Measurements from ENCODE around the gene RFX6. TPM values are rescaled to one million over a fixed set of nuclear protein-coding genes. Genes with fewer than 3 reads are reported as not detected.

The RFX6 gene
- total RNA-seq, 1 experiment from 2014 or later, result not detected

- DNase-seq (ENCODE audit: low read depth, low spot score), result no peak
- ChIA-PET CTCF (no interaction called here), RAD21 (ENCODE audit: low non-redundant PET in 1 of 2, low total read pairs in 2 of 2, uncharacterized antibody in 2 of 2, unreplicated experiment in 2 of 2) (no interaction called here), POLR2A (no interaction called here)
- Histone ChIP-seq H2AFZ (ENCODE audit: low read depth, low read length, poor library complexity, severe bottlenecking) (no peak overlapping the region), H3K4me3 (replicated peaks in 1 of 2; ENCODE audit: low read depth in 1 of 2, low read length in 2 of 2) (no peak overlapping the region), H3K36me3 (ENCODE audit: control insufficient read depth in 1 of 2, insufficient read depth in 2 of 2, low read length in 2 of 2) (no peaks in the 10 kb centered on the region), H4K20me1 (ENCODE audit: insufficient read depth) (no peaks in the 10 kb centered on the region), H3K79me2 (ENCODE audit: insufficient read depth, low read length) (no peaks in the 10 kb centered on the region), H3K4me2 (ENCODE audit: low read length) (no peak overlapping the region), H3K9ac (ENCODE audit: low read length) (no peak overlapping the region), H3K9me2 (ENCODE audit: insufficient read depth) (no peaks in the 10 kb centered on the region), H3K27ac (ENCODE audit: low read depth, low read length) (no peak overlapping the region), H3K27me3 (ENCODE audit: insufficient read depth, low read length) (no peaks in the 10 kb centered on the region), H3K4me1 (ENCODE audit: control insufficient read depth in 1 of 2, insufficient read depth in 2 of 2, low read length in 2 of 2) (peaks cover 0 to 4% of the 10 kb centered on the region in 2 experiments; a peak in 2 of 4 replicates), H3K9me3 (ENCODE audit: control insufficient read depth in 1 of 2, insufficient read depth in 1 of 2, low read depth in 1 of 2, low read length in 2 of 2) (no peaks in the 10 kb centered on the region)
- no peak for TF ChIP-seq SP1 (IDR thresholded peaks at IDR 0.05; ENCODE audit: low read depth)
- no peak for TF ChIP-seq EGR1 (IDR thresholded peaks at IDR 0.05; ENCODE audit: low read depth)
- no peak for TF ChIP-seq ZNF274 (IDR thresholded peaks at IDR 0.05; ENCODE audit: low read depth, low read length)
- no peak for TF ChIP-seq CEBPB (IDR thresholded peaks at IDR 0.05; ENCODE audit: low read depth)
- TF ChIP-seq REST (IDR thresholded peaks at IDR 0.05; ENCODE audit: low read depth), result no peak
- no peak for TF ChIP-seq EZH2 (IDR thresholded peaks at IDR 0.05)
- no peak for TF ChIP-seq SRF (IDR thresholded peaks at IDR 0.05; ENCODE audit: low read depth)
- no peak for TF ChIP-seq RAD21 (IDR thresholded peaks at IDR 0.05; ENCODE audit: low read depth)
- TF ChIP-seq MAX (IDR thresholded peaks at IDR 0.05), result no peak
- no peak for TF ChIP-seq POLR2A (IDR thresholded peaks at IDR 0.05; ENCODE audit: borderline replicate concordance, extremely low read depth, insufficient read depth, insufficient read length)
- TF ChIP-seq ATF3 (IDR thresholded peaks at IDR 0.05), result no peak
- no peak for TF ChIP-seq POLR2AphosphoS5 (IDR thresholded peaks at IDR 0.05; ENCODE audit: low read depth, low read length)
- no peak for TF ChIP-seq YY1 (IDR thresholded peaks at IDR 0.05; ENCODE audit: extremely low read depth, insufficient replicate concordance, low read depth, low read length)
- no peak for TF ChIP-seq ZFX (IDR thresholded peaks at IDR 0.05)
- TF ChIP-seq FOSL1 (IDR thresholded peaks at IDR 0.05; ENCODE audit: low read depth), result no peak
- no peak for TF ChIP-seq CTCF (IDR thresholded peaks at IDR 0.05 in 2 of 3, conservative IDR thresholded peaks at IDR 0.05 in 1 of 3; ENCODE audit: borderline replicate concordance in 1 of 3, insufficient read depth in 1 of 3, low read depth in 2 of 3, low read length in 2 of 3)
- no peak for TF ChIP-seq ELF1 (IDR thresholded peaks at IDR 0.05; ENCODE audit: borderline replicate concordance, low read depth)
- no peak for TF ChIP-seq EZH2phosphoT487 (IDR thresholded peaks at IDR 0.05; ENCODE audit: borderline replicate concordance)
- TF ChIP-seq ZBTB33 (IDR thresholded peaks at IDR 0.05; ENCODE audit: extremely low read depth, insufficient replicate concordance, low read length), result no peak
- no peak for TF ChIP-seq SIN3A (IDR thresholded peaks at IDR 0.05; ENCODE audit: low read depth)
- no TSS peak for BruUV-seq (replicated peaks)
- ATAC-seq, result no peak
- intact Hi-C loops (cut with micrococcal nuclease), result no loop called here
Observed at GRCh38 chr6:116842459-116842858, 34.6 kb upstream of the RFX6 start.

All from HCT116 (cell line).